C4-2B (cell line): ENCODE data around the gene PNPO.
"Not testable (repeated sequence)": the region's sequence is repeated elsewhere in the genome, so short reads cannot be mapped to it uniquely, and the experiment has no call there.

Source experiments
- H3K27ac ChIP-seq: fragments of 450-650 bp; 2 replicates; pipeline ENCODE4 v1.5.1; 2017
- CTCF ChIP-seq: fragments of 450-650 bp; conservative IDR thresholded peaks from 2 replicates; pipeline ENCODE4 v1.5.1; 2017; ENCODE audit warnings: mild to moderate bottlenecking
- ZFX ChIP-seq: fragments of 450-650 bp; IDR thresholded peaks from 2 replicates; pipeline ENCODE4 v1.6.1; 2017

The PNPO gene

GRCh38 chr17:47924785-47925677, 16.3 kb upstream of the PNPO start:
- TF ChIP-seq ZFX: no peak
- TF ChIP-seq CTCF: no peak

GRCh38 chr17:47925678-47925988, 15.7 kb upstream of the PNPO start:
- TF ChIP-seq ZFX: no peak
- no peak overlapping the region for H3K27ac ChIP-seq

More at GRCh38 chr17:47924785-47925677, 16.3 kb upstream of the PNPO start:
- no peak overlapping the region for H3K27ac ChIP-seq

- TF ChIP-seq ZFX (no peak), CTCF (no peak)
- H3K27ac ChIP-seq: no peak overlapping the region
Measured at GRCh38 chr17:47927821-47928400, 13.5 kb upstream of the PNPO start.

- no peak for TF ChIP-seq ZFX
- TF ChIP-seq CTCF: no peak
- no peak overlapping the region for H3K27ac ChIP-seq
Measured at GRCh38 chr17:47928415-47928814, 13.0 kb upstream of the PNPO start.

GRCh38 chr17:47929218-47930000, 12.0 kb upstream of the PNPO start:
- no peak for TF ChIP-seq ZFX
- TF ChIP-seq CTCF: no peak
- no peak overlapping the region for H3K27ac ChIP-seq

- no peak for TF ChIP-seq ZFX
- no peak for TF ChIP-seq CTCF
- H3K27ac ChIP-seq: no peak overlapping the region
Measured at GRCh38 chr17:47931848-47932247, 9.5 kb upstream of the PNPO start.

GRCh38 chr17:47934856-47935255, 6.5 kb upstream of the PNPO start:
- H3K27ac ChIP-seq: no peak overlapping the region
- TF ChIP-seq ZFX: no peak
- TF ChIP-seq CTCF: no peak

GRCh38 chr17:47935468-47935867, 5.9 kb upstream of the PNPO start:
- not testable (repeated sequence) for H3K27ac ChIP-seq
